GM12872 (cell line): ENCODE data around the gene SPTLC3.

Experiments used
- TF ChIP-seq, protein P1 (sequence below): IDR thresholded peaks from 3 replicates; pipeline ENCODE4 v1.5.1; 2011; ENCODE audit warnings: low read depth, mild to moderate bottlenecking, low read length, moderate library complexity; ENCODE audit not compliant: insufficient read depth

The SPTLC3 gene

GRCh38 chr20:13102694-13103093 lies 93.9 kb downstream of the SPTLC3 start:
- TF ChIP-seq, protein P1, sequence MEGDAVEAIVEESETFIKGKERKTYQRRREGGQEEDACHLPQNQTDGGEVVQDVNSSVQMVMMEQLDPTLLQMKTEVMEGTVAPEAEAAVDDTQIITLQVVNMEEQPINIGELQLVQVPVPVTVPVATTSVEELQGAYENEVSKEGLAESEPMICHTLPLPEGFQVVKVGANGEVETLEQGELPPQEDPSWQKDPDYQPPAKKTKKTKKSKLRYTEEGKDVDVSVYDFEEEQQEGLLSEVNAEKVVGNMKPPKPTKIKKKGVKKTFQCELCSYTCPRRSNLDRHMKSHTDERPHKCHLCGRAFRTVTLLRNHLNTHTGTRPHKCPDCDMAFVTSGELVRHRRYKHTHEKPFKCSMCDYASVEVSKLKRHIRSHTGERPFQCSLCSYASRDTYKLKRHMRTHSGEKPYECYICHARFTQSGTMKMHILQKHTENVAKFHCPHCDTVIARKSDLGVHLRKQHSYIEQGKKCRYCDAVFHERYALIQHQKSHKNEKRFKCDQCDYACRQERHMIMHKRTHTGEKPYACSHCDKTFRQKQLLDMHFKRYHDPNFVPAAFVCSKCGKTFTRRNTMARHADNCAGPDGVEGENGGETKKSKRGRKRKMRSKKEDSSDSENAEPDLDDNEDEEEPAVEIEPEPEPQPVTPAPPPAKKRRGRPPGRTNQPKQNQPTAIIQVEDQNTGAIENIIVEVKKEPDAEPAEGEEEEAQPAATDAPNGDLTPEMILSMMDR, result no peak

DNA sequence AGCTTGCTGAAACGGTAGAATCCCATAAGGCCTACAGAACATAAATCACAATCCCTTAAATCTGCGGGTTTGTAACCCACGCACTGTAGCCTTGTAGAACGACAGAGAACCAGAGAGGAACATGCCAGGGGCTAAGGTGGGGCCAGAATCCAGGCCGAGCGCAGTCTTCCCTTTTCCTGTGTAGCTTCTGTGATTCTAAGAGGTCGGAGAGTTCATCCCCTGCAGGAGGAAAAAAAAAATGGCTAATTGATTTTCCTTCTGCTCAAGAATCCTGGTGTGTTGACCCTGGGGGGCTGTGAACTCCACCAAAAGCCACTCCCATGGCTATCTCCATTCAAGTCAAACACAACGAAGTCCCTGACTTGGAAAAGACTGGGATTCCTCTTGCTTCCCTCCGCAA lies 96.3 kb downstream of the SPTLC3 start:
- TF ChIP-seq, protein P1, result no peak

GRCh38 chr20:13105864-13106457 lies 97.2 kb downstream of the SPTLC3 start:
- TF ChIP-seq, protein P1, result peak; percentile 50; the same call in 2 of the 3 replicates

GRCh38 chr20:13109658-13110057 lies 100.9 kb downstream of the SPTLC3 start:
- TF ChIP-seq, protein P1, result no peak

GRCh38 chr20:13110796-13111195 lies 102.0 kb downstream of the SPTLC3 start:
- TF ChIP-seq, protein P1, result no peak

GRCh38 chr20:13111249-13111911 lies 102.6 kb downstream of the SPTLC3 start:
- TF ChIP-seq, protein P1, result no peak

DNA sequence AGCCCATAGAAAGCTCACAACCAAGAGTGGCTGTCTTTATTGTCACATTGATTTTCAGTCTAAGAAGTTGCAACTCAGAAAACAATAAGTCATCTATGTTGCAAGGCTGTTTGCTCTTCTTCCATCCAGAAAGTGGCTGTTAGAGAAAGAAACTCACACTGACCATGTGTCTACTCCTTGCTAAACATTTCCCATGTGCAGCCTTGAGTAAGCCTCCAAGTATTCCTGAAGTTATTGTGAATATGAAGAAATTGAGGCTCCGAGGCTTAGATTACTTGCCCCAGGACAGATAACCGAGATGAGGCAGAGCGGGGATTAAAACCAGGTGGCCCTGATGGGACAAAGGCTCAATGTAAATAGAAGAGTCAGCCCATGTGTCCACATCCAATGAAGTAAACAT lies 105.0 kb downstream of the SPTLC3 start:
- TF ChIP-seq, protein P1, result no peak
